WTC11 (cell line): ENCODE measurements around the gene TTC24.

Source experiments
- CBFB ChIP-seq: sonication (generic); formaldehyde crosslinking; IDR thresholded peaks from 2 replicates; pipeline ENCODE4 v1.8.1; 2022; ENCODE audit warnings: mild to moderate bottlenecking, low read depth, missing genetic modification reagents
- CTCF ChIP-seq: fragments of 200-600 bp; IDR thresholded peaks from 2 replicates; pipeline ENCODE4 v1.8.0; 2022; ENCODE audit warnings: antibody characterized with exemption
- ELF4 ChIP-seq: sonication (generic); formaldehyde crosslinking; IDR thresholded peaks from 2 replicates; pipeline ENCODE4 v1.8.1; 2022; ENCODE audit warnings: low read depth, mild to moderate bottlenecking, moderate library complexity, missing genetic modification reagents
- FOXP1 ChIP-seq: sonication (generic); formaldehyde crosslinking; IDR thresholded peaks from 2 replicates; pipeline ENCODE4 v1.8.0; 2022; ENCODE audit warnings: missing genetic modification reagents, mild to moderate bottlenecking, moderate library complexity, borderline replicate concordance
- JUN ChIP-seq: sonication (generic); formaldehyde crosslinking; IDR thresholded peaks from 2 replicates; pipeline ENCODE4 v1.8.0; 2023; ENCODE audit warnings: mild to moderate bottlenecking, missing genetic modification reagents
- KAT7 ChIP-seq: sonication (generic); formaldehyde crosslinking; IDR thresholded peaks from 2 replicates; pipeline ENCODE4 v1.8.1; 2023; ENCODE audit warnings: missing genetic modification reagents, mild to moderate bottlenecking, borderline replicate concordance
- MAX ChIP-seq: sonication (generic); formaldehyde crosslinking; IDR thresholded peaks from 2 replicates; pipeline ENCODE4 v1.8.0; 2022; ENCODE audit warnings: mild to moderate bottlenecking, missing genetic modification reagents
- NR1H2 ChIP-seq: sonication (generic); formaldehyde crosslinking; IDR thresholded peaks from 2 replicates; pipeline ENCODE4 v1.9.0; 2021; ENCODE audit warnings: mild to moderate bottlenecking, moderate library complexity, missing genetic modification reagents
- TF ChIP-seq, protein P1 (sequence below): fragments of 250-450 bp; sonication (Bioruptor Pico); IDR thresholded peaks from 2 replicates; pipeline ENCODE4 v2.1.2; 2022; ENCODE audit warnings: mild to moderate bottlenecking, moderate library complexity

DNA sequence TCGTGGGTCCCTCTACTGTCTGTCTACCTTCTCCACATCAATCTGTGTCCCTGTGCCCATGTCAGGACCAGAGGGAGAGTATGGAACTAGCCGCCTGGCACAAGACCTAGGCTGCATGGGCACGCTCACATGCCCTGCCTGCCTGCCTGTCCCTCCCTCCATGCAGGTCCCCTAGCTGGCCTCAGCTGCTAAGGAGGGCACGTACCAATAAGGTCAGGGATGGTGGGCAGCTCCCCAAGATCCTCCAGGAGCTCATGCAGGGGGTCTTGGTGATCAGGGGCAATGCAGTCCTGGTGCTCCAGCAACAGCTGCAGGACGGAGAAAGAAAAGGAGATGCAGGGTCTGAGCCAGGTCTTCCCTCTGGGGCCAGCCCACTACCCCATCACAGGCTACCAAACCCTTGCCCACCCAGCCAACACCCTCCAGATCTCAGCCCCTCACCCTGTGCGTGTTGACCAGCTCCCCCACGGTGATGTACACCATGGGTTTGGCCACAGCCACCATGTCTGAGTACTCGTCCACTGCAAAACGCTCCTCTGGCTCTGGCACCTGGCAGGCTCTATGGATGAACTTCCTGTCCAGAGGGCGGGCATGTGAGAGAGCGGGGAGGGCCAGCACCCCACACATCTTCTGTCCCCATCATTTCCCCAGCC lies 45.8 kb upstream of the TTC24 start:
- TF ChIP-seq NR1H2 (no peak), CTCF (no peak), JUN (CRISPR knock-in tag) (no peak), MAX (CRISPR knock-in tag) (no peak), CBFB (CRISPR knock-in tag) (no peak), KAT7 (no peak), ELF4 (no peak), FOXP1 (CRISPR knock-in tag) (no peak)
- TF ChIP-seq, protein P1, sequence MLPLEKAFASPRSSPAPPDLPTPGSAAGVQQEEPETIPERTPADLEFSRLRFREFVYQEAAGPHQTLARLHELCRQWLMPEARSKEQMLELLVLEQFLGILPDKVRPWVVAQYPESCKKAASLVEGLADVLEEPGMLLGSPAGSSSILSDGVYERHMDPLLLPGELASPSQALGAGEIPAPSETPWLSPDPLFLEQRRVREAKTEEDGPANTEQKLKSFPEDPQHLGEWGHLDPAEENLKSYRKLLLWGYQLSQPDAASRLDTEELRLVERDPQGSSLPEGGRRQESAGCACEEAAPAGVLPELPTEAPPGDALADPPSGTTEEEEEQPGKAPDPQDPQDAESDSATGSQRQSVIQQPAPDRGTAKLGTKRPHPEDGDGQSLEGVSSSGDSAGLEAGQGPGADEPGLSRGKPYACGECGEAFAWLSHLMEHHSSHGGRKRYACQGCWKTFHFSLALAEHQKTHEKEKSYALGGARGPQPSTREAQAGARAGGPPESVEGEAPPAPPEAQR (CRISPR knock-in tag), result no peak
